ENCODE results near the gene RNASE8. TPM values are rescaled to one million over a fixed set of nuclear protein-coding genes. Genes with fewer than 3 reads are reported as not detected.

Gene RNASE8
- total and polyA plus RNA-seq, 10 of the 15 experiments (the other 5 are each of a cell fraction or from before 2014, with no cell fraction given), result not detected

GRCh38 chr14:21102521-21103410, 45.1 kb downstream of the RNASE8 start:
- H3K36me3 ChIP-seq (ENCODE audit: control insufficient read depth in 2 of 2, insufficient read depth in 2 of 2, low read length in 1 of 2), result no peaks in the 10 kb centered on the region
- no peak for DNase-seq (ENCODE audit: low read depth, low spot score)
- peaks cover 15% of the 10 kb centered on the region for H3K4me1 ChIP-seq (ENCODE audit: control insufficient read depth, insufficient read depth, low read length)
- BruUV-seq (replicated peaks), result TSS peak; percentile 82
- ChIA-PET POLR2A (interaction anchor here (1.5 to 4.1 kb wide), 2 partner anchors 10 to 32 kb away, joined by 4 to 21 read pairs; partner anchors contain the start of gene ARHGEF40), CTCF (interaction anchor here (0.6 to 10.6 kb wide), 19 partner anchors 8 to 717 kb away, joined by 3 to 253 read pairs (median 4); partner anchors contain the start of genes ARHGEF40, SALL2 and SLC39A2), SMC1A (ENCODE audit: uncharacterized antibody, unreplicated experiment) (interaction anchor here (1.1 to 8.3 kb wide), 6 partner anchors 8 to 279 kb away, joined by 3 to 99 read pairs (median 18); partner anchors contain the start of gene ARHGEF40), RAD21 (ENCODE audit: unreplicated experiment) (interaction anchor here (0.6 to 5.4 kb wide), 6 partner anchors 10 to 422 kb away, joined by 3 to 70 read pairs (median 46); partner anchors contain the start of gene ARHGEF40)
- peaks cover 0 to 2% of the 10 kb centered on the region in 2 experiments; a peak in 1 of 4 replicates for H3K27me3 ChIP-seq (replicated peaks in 1 of 2; ENCODE audit: control insufficient read depth in 2 of 2, insufficient read depth in 2 of 2, low read length in 1 of 2)
- H3K9me3 ChIP-seq (replicated peaks; ENCODE audit: control insufficient read depth, insufficient read depth, low read length), result no peaks in the 10 kb centered on the region
- peak overlapping the region; percentile 89 for H3K4me2 ChIP-seq (ENCODE audit: control insufficient read depth, insufficient read depth)
- TF ChIP-seq PBX3 (IDR thresholded peaks at IDR 0.05; ENCODE audit: insufficient replicate concordance, low read depth, low read length), result no peak
- no peak for TF ChIP-seq PRDM15 (CRISPR knock-in tag; IDR thresholded peaks at IDR 0.05)
- TF ChIP-seq ZZZ3 (IDR thresholded peaks at IDR 0.05; ENCODE audit: control insufficient read depth, insufficient read length, low read depth), result no peak
- no peak for TF ChIP-seq SMAD5 (IDR thresholded peaks at IDR 0.05; ENCODE audit: low read depth)
- TF ChIP-seq MEF2A (IDR thresholded peaks at IDR 0.05; ENCODE audit: insufficient read depth, low read depth, low read length), result no peak
- TF ChIP-seq HCFC1 (IDR thresholded peaks at IDR 0.05; ENCODE audit: low read length), result no peak
- no peak for TF ChIP-seq IRF3 (IDR thresholded peaks at IDR 0.05)
- TF ChIP-seq SMC3 (IDR thresholded peaks at IDR 0.05; ENCODE audit: borderline replicate concordance, low read length), result no peak
- WGBS (ENCODE audit: insufficient coverage, insufficient replicate concordance, low lambda C conversion rate, missing lambda C conversion rate), result 27% methylated on average over 9 of the region's 9 CpGs
- in situ Hi-C loops (cut with MboI) (loop anchor here (5.0 kb wide), 1 partner anchor 85 kb away; no protein-coding TSS in a partner anchor), intact Hi-C loops (cut with micrococcal nuclease; ENCODE audit: unreplicated experiment) (loop anchor here (1.0 to 5.0 kb wide), 2 partner anchors 88 to 760 kb away; partner anchors contain the start of gene PARP2)
- H3K4me3 ChIP-seq, result peak overlapping the region; percentile 75
- H4K20me1 ChIP-seq (ENCODE audit: control insufficient read depth, insufficient read depth), result no peaks in the 10 kb centered on the region
- H3K9ac ChIP-seq (ENCODE audit: control insufficient read depth, insufficient read depth, low read length), result peak overlapping the region; percentile 93
- H2AFZ ChIP-seq (ENCODE audit: control insufficient read depth, low read depth, low read length), result peak overlapping the region; percentile 96
- FAIRE-seq, result no peak
- H3K27ac ChIP-seq (ENCODE audit: control insufficient read depth, insufficient read depth), result peak overlapping the region; percentile 92
- H3K79me2 ChIP-seq (ENCODE audit: control insufficient read depth, insufficient read depth, low read length), result no peaks in the 10 kb centered on the region; the same call in 1 of the 2 replicates
- ATAC-seq, result no peak

Measured in GM12878 (cell line).